Fibroblast of skin of right biceps (primary cell): Measurements from ENCODE around the gene PCDH19.
"Not testable (repeated sequence)": the region's sequence is repeated elsewhere in the genome, so short reads cannot be mapped to it uniquely, and the experiment has no call there.

Experiments used
- DNase-seq: peaks from one replicate; pipeline ENCODE4 v3.0.0-alpha.2; 2013

The PCDH19 gene

GRCh38 chrX:100409610-100410590 lies at the start of gene PCDH19:
PCDH19 (minus strand) TSS chrX:100410273; CDS start chrX:100408597, 1,676 bp downstream.
- peak; percentile 71 for DNase-seq

GRCh38 chrX:100449696-100450608 lies 39.9 kb upstream of the PCDH19 start:
- no peak for DNase-seq

GRCh38 chrX:100447655-100448397 lies 37.8 kb upstream of the PCDH19 start:
- DNase-seq = peak; percentile 2

GRCh38 chrX:100445593-100445992 lies 35.5 kb upstream of the PCDH19 start:
- DNase-seq = no peak

- DNase-seq = not testable (repeated sequence)
Observed at GRCh38 chrX:100441321-100441720, 31.2 kb upstream of the PCDH19 start.

GRCh38 chrX:100440006-100440405 lies 29.9 kb upstream of the PCDH19 start:
- DNase-seq = no peak

- no peak for DNase-seq
Observed at GRCh38 chrX:100435726-100436125, 25.7 kb upstream of the PCDH19 start.

GRCh38 chrX:100424012-100424411 lies 13.9 kb upstream of the PCDH19 start:
- no peak for DNase-seq

- DNase-seq = no peak
Observed at GRCh38 chrX:100418556-100418955, 8.5 kb upstream of the PCDH19 start.

- no peak for DNase-seq
Observed at GRCh38 chrX:100417681-100418080, 7.6 kb upstream of the PCDH19 start.

GRCh38 chrX:100413229-100413628 lies 3.2 kb upstream of the PCDH19 start:
- peak; percentile 53 for DNase-seq

- no peak for DNase-seq
Observed at GRCh38 chrX:100411802-100412715, 2.0 kb upstream of the PCDH19 start.

- DNase-seq = no peak
Observed at GRCh38 chrX:100410901-100411801, 1.1 kb upstream of the PCDH19 start.

GRCh38 chrX:100408713-100409609 lies 1.1 kb downstream of the PCDH19 start:
- no peak for DNase-seq

GRCh38 chrX:100407784-100408712 lies 2.0 kb downstream of the PCDH19 start:
- DNase-seq = peak; percentile 6

GRCh38 chrX:100407147-100407783 lies 2.8 kb downstream of the PCDH19 start:
- no peak for DNase-seq

- DNase-seq = no peak
Observed at GRCh38 chrX:100405424-100405823, 4.6 kb downstream of the PCDH19 start.

GRCh38 chrX:100404851-100405250 lies 5.2 kb downstream of the PCDH19 start:
- no peak for DNase-seq
